OCI-LY7 (cell line): ENCODE data around the gene SLC16A2. TPM values are rescaled to one million over a fixed set of nuclear protein-coding genes. Genes with fewer than 3 reads are reported as not detected.

Experiments used
- BruUV-seq: library from RNA; stranded (reverse); fragments of 400-500 nt; replicated peaks from 2 replicates; lab custom pipeline; 2021; lab: Mats Ljungman, UMichigan
- CTCF ChIA-PET: fragments of 300-600 bp; sonication (Branson Sonifier 250); formaldehyde crosslinking; loops from one replicate; lab custom pipeline; 2022; ENCODE audit warnings: antibody characterized with exemption; ENCODE audit not compliant: unreplicated experiment; lab: Charles Lee
- POLR2A ChIA-PET: fragments of 300-600 bp; sonication (Branson Sonifier 250); formaldehyde crosslinking; loops from one replicate; lab custom pipeline; 2022; ENCODE audit warnings: antibody characterized with exemption; lab: Charles Lee
- DNase-seq: peaks from one replicate; pipeline ENCODE4 v3.0.0-alpha.2; 2015; ENCODE audit warnings: low spot score
- H2AFZ ChIP-seq: fragments of 200-600 bp; sonication (generic), shearing (Covaris generic); 2 replicates; pipeline ENCODE4 v1.6.1; 2014; ENCODE audit warnings: mild to moderate bottlenecking, antibody characterized with exemption, low read length, moderate library complexity
- H3K27ac ChIP-seq: fragments of 200-600 bp; sonication (generic); 2 replicates; pipeline ENCODE4 v1.5.1; 2014; ENCODE audit warnings: mixed run types, low read depth, mild to moderate bottlenecking, moderate library complexity, low read length, inconsistent platforms; ENCODE audit not compliant: poor library complexity, severe bottlenecking
- H3K36me3 ChIP-seq: fragments of 200-600 bp; sonication (generic); 2 replicates; pipeline ENCODE4 v1.6.1; 2014; ENCODE audit warnings: mild to moderate bottlenecking, antibody characterized with exemption, low read length, moderate library complexity, mixed read lengths; ENCODE audit not compliant: insufficient read depth
- H3K4me1 ChIP-seq: fragments of 200-600 bp; sonication (generic); 2 replicates; pipeline ENCODE4 v1.5.1; 2014; ENCODE audit warnings: mild to moderate bottlenecking, low read length; ENCODE audit not compliant: insufficient read depth, poor library complexity, severe bottlenecking
- H3K4me2 ChIP-seq: fragments of 200-600 bp; sonication (generic); 2 replicates; pipeline ENCODE4 v1.6.1; 2014; ENCODE audit warnings: mild to moderate bottlenecking, low read length
- H3K4me3 ChIP-seq: fragments of 200-600 bp; sonication (generic); 2 replicates; pipeline ENCODE4 v1.5.1; 2014; ENCODE audit warnings: mild to moderate bottlenecking, low read depth, low read length; ENCODE audit not compliant: poor library complexity, severe bottlenecking
- H3K79me2 ChIP-seq: fragments of 200-600 bp; sonication (generic); 2 replicates; pipeline ENCODE4 v1.6.1; 2016; ENCODE audit warnings: low read depth, mild to moderate bottlenecking, low read length, moderate library complexity, mixed read lengths; ENCODE audit not compliant: insufficient read depth
- H3K9me2 ChIP-seq: fragments of 200-600 bp; sonication (generic); 2 replicates; pipeline ENCODE4 v1.6.1; 2016; ENCODE audit warnings: mild to moderate bottlenecking, low read length, mixed read lengths; ENCODE audit not compliant: insufficient read depth
- H3K9me3 ChIP-seq: fragments of 200-600 bp; sonication (generic); 2 replicates; pipeline ENCODE4 v1.6.1; 2014; ENCODE audit warnings: mild to moderate bottlenecking, mixed run types, low read length, mixed read lengths
- H4K20me1 ChIP-seq: fragments of 200-600 bp; sonication (generic); 2 replicates; pipeline ENCODE4 v1.6.1; 2014; ENCODE audit warnings: mild to moderate bottlenecking, antibody characterized with exemption, low read length, moderate library complexity, mixed read lengths; ENCODE audit not compliant: insufficient read depth
- CTCF ChIP-seq: fragments of 200-600 bp; sonication (generic); conservative IDR thresholded peaks from 2 replicates; pipeline ENCODE4 v1.5.1; 2014; ENCODE audit warnings: mild to moderate bottlenecking, antibody characterized with exemption, low read length, moderate library complexity, mixed read lengths
- EZH2phosphoT487 ChIP-seq: fragments of 200-600 bp; sonication (generic); IDR thresholded peaks from 2 replicates; pipeline ENCODE4 v1.6.1; 2018; ENCODE audit warnings: low read depth, borderline replicate concordance, mild to moderate bottlenecking, mixed run types, antibody characterized with exemption, low read length, moderate library complexity, mixed read lengths
- intact Hi-C: fragments of 100-400 bp; cut with micrococcal nuclease; formaldehyde crosslinking; loops from one replicate; pipeline ENCODE4 v1.10.0; 2022; ENCODE audit not compliant: unreplicated experiment
- total RNA-seq, 2 experiments: library from RNA; depleted of rRNA in 1 of 2; stranded (reverse); fragments of >200 nt in 1 of 2; shearing (Covaris generic) in 1 of 2; gene quantifications; 2 replicates each; pipeline ENCODE4 v1.2.3, GENCODE V29; 2014 to 2022

The SLC16A2 gene
- total RNA-seq, 2 experiments from 2014 or later: not detected

GRCh38 chrX:74545880-74546523, 124.7 kb downstream of the SLC16A2 start:
- no TSS peak for BruUV-seq
- Histone ChIP-seq H3K9me3 (no peaks in the 10 kb centered on the region), H3K4me2 (no peak overlapping the region), H2AFZ (no peak overlapping the region), H3K36me3 (no peaks in the 10 kb centered on the region), H3K4me3 (no peak overlapping the region), H3K79me2 (no peaks in the 10 kb centered on the region), H3K27ac (no peak overlapping the region), H3K4me1 (no peaks in the 10 kb centered on the region), H4K20me1 (no peaks in the 10 kb centered on the region), H3K9me2 (no peaks in the 10 kb centered on the region)
- POLR2A ChIA-PET: no interaction called here
- no peak for DNase-seq
- intact Hi-C loops: no loop called here
- CTCF ChIA-PET: no interaction called here
- TF ChIP-seq CTCF: no peak
- TF ChIP-seq EZH2phosphoT487: no peak

GRCh38 chrX:74546984-74547383, 125.7 kb downstream of the SLC16A2 start:
- Histone ChIP-seq H3K4me2 (no peak overlapping the region), H4K20me1 (no peaks in the 10 kb centered on the region), H3K4me1 (no peaks in the 10 kb centered on the region), H2AFZ (no peak overlapping the region), H3K36me3 (no peaks in the 10 kb centered on the region), H3K27ac (no peak overlapping the region), H3K9me3 (no peaks in the 10 kb centered on the region), H3K4me3 (no peak overlapping the region), H3K79me2 (no peaks in the 10 kb centered on the region), H3K9me2 (no peaks in the 10 kb centered on the region)
- no peak for DNase-seq
- intact Hi-C loops: no loop called here
- TF ChIP-seq CTCF (no peak), EZH2phosphoT487 (no peak)
- BruUV-seq: no TSS peak
- CTCF ChIA-PET: no interaction called here
- POLR2A ChIA-PET: no interaction called here

- Histone ChIP-seq H3K27ac (no peak overlapping the region), H3K79me2 (no peaks in the 10 kb centered on the region), H3K9me2 (no peaks in the 10 kb centered on the region), H3K4me2 (peak overlapping the region; percentile 55), H3K4me1 (no peaks in the 10 kb centered on the region), H3K4me3 (peak overlapping the region; percentile 34), H3K9me3 (no peaks in the 10 kb centered on the region), H3K36me3 (no peaks in the 10 kb centered on the region), H4K20me1 (no peaks in the 10 kb centered on the region), H2AFZ (peak overlapping the region; percentile 46; the same call in 1 of the 2 replicates)
- TF ChIP-seq CTCF: peak; percentile 90
- no peak for TF ChIP-seq EZH2phosphoT487
- DNase-seq: peak; percentile 80
- intact Hi-C loops: loop anchor here (5.0 kb wide), 1 partner anchor 168 kb away; no protein-coding TSS in a partner anchor
- no TSS peak for BruUV-seq
- ChIA-PET POLR2A (no interaction called here), CTCF (no interaction called here)
Measured at GRCh38 chrX:74550295-74550802, 129.1 kb downstream of the SLC16A2 start.
